Dermis microvascular lymphatic vessel endothelial cell (primary cell): Measurements from ENCODE around the gene HSPG2. TPM values are rescaled to one million over a fixed set of nuclear protein-coding genes. Genes with fewer than 3 reads are reported as not detected.

Experiments used
- DNase-seq, 2 donors: peaks; one replicate each; pipeline versions ENCODE4 v3.0.0 to v3.0.0-alpha.2; 2010; ENCODE audit warnings: low read depth in 2 of 2
- total RNA-seq: library from RNA; depleted of rRNA; stranded (reverse); fragments of >200 nt; gene quantifications from 2 replicates; pipeline ENCODE4 v1.2.1, GENCODE V29; 2014

The HSPG2 gene
- total RNA-seq, 1 donor from 2014 or later, result 281 TPM

DNA sequence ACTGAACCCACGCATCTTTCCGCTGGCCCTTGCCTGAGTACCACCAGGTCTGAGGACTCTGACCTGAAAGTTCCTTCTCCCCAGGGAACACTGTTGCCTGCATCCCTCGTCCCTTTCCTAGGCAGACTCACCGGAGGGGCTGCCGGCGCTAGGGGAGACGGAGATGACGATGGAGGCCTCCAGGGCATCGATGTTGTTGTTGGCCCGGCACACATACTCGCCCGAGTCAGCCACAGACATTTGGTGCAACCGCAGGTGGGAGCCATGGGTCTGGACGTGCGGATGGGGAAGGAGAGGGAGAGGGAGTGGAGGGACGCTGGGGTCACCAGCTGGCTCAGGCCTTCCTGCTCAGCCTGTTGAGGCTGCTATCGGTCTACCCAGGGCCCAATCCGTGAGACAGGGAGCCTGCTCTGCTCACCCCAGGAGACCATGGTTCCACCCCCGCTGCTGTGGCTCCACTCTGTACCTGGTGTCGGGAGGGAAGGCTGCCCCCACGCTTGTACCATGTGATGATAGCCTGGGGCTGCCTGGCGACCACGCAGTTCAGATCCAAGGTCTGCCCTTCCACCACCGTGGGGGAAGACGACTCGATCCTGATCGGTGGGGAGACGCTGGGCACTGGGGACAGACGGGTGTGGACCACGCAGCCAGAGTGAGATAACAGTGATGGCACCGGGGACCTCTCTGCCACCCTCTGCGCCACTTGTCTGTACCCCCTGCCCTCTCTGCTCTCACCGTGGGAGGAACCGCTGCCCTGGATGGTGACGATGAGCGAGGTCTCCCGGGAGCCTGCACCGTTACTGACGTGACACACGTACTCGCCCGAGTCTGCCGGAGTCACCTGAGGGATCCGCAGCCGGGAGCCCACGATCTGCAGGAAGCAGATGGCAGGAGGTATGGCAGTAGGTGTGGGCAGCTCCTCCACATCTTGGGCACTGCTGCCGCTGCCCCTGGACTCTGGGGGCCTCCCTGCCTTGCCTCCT is 89.6 kb downstream of the HSPG2 start:
- DNase-seq, result no peak

DNA sequence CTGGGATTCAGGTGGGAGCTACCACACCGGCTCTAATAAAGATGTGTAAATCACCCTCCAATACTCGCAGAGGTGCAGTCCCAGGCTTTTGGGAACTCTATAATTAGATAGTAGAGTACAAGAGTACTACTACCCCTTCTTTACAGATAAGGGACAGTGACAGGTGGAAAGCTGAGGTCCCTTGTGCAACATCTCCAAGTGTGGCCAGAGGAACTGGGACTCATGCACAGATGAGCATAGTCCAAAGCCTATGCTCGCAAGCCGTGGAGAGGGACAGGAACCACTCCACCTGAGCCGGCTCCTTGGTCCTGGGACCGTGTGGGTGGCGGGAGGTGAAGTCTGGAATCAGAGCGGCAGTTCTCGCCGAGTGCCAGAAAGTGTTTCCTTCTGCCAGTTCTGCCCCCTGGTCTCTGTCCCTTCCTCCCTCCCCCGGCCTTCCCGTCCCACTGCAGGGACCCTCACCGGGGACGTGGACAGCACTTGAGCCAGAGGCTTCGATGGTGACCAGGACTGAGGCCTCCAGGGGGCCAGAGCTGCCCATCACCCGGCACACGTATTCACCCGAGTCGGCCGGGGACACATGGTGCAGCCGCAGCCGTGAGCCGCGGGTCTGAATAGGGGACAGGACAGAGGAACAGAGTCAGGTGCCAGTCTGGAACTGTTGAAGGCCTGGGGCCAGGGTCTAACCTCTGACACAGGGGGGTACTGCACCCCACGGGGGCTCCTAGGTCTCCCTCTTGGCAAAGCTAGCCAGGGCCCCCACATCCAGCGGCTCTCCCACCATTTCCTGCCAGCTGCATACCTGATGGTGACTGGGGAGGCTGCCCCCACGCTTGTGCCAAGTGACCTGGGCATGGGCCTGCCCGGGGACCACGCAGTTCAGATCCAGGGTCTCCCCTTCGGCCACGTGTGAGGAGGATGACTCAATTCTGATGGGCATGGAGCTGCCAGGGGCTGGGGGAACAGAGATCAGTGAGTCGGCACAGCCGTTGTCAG is 91.2 kb downstream of the HSPG2 start:
- DNase-seq, result no peak

DNA sequence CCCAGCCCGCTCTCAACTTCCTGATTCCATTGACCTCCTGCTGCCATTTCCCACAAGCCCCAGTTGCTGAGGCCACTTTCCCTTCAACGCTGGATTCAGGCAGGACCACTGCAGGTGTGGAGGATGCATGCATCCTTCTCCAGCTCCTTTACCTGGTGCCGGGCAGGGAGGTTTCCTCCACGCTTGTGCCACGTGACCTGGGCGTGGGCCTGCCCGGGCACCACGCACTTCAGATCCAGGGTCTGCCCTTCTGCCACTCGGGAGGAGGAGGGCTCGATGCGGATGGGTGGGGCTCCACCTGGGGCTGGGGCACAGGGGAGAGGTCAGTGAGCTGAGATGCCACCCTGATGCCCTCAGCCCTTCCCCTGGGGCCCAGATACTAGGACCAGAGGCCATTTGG is 93.1 kb downstream of the HSPG2 start:
- no peak for DNase-seq

DNA sequence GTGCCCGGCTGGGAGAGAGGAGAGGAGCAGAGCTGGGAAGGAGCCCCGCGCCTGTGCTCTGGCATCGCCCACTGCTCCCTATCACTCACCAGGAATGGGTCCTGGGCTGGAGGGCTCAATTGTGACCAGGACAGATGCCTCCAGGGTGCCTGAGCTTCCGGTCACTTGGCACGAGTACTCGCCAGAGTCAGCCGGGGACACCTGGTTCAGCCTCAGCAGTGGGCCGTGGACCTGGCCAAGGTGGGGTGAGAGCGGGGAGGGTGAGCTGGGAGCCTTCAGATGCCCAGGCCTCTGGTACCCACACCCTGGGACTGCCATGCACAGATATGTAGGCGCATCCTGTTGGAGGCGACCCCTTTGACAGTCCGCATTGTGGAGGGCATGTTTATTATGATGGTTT is 93.9 kb downstream of the HSPG2 start:
- DNase-seq, result no peak

DNA sequence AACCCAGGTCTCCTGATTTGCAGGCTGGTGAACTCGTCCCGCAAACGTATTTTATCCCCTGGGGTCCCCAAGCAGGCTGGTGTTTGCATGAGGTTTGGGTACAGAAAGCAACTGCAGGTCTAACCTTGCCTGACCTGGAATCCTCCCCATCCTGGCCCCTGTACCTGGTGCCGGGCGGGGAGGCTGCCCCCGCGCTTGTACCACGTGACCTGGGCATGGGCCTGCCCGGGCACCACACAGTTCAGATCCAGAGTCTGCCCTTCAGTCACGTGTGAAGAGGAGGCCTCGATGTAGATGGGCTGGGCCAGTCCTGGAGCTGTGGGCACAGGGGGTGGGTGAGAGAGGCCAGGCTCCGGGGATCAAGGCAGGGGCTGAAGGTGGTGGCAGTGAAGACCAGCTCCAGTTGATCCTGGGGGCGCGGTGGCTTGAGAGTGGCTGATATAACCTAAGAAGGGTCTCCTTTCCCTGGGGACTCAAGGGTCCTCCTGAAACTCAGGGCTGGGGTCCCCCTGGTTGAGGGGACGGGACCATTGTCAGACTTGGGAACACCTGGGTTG is 94.4 kb downstream of the HSPG2 start:
- DNase-seq, result no peak

DNA sequence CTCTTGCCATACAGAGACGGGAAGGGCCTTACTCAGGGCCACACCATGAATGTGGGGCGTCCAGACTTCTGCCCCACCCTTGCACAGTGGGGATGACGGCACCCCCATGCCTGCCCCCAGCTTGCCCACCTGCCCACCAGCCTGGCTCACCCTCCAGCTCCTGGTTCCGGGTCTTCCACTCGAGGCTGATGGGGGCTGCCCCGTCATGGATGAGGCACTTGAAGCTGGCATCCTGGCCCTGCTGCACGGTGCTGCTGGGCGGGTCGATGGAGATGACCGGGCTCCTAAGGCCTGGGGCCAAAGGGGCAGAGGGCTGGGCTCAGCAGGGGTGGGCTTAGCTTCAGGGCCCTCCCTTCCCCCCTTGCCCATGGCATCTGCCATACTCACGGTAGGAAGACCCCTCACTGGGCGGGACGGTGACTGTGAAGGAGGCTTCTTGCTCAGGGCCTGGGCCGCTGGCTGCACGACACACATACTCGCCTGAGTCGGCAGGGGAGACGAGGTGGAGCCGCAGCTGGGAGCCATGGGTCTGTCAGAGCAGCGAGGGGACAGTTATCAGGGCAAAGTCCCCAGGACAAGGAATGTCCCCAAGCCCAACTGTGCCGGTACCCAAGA is 95.2 kb downstream of the HSPG2 start:
- no peak for DNase-seq

DNA sequence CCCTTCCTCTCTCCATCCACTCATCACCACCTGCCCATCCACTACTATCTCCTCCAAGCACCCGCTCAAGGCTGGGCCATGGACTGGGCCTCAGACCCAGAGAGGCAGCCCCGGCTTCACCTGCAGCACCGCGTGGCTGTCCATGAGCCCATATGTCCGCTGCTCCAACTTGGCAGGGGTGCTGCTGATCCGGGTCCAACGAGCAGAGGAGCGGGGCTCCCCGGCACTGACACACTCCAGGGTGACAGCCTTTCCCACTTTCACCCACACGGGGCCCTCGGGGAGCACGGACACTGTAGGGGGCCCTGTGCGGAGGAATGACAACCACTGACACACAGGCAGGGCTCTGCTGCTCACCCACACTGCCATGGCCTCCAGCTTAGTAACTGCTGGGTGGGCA is 96.1 kb downstream of the HSPG2 start:
- no peak for DNase-seq

DNA sequence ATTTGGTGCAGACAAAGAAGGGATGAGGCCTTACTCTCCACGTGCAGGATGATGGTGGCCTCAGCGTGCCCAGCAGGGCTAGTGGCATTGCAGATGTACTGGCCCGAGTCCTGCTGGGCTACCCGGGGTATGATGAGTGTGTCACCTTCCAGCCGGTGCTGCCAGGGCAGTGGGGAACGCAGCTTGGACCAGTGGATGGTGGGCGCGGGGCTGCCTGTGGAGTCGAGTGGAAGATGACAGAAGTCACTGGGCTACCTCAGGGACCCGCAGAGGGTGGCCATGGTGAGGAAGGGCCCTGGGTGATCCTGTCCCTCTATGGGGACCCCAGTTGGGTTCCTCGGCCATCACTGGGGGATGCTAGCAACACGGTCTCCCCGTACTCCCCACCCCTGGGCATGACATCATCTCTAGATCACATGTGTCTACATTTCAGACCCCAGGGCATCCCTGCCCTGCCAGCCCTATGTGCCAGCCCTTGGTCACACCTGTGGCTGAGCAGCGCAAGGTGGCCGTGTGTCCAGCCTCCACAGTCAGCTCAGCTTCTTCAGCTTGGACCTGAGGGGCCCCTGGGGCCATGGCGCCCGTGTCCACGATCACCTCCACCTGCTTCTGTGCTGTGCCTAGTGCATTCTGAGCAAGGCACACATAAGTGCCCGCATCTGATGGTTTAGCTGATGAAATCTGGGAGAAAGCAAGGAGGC is 97.6 kb downstream of the HSPG2 start:
- DNase-seq, result no peak

DNA sequence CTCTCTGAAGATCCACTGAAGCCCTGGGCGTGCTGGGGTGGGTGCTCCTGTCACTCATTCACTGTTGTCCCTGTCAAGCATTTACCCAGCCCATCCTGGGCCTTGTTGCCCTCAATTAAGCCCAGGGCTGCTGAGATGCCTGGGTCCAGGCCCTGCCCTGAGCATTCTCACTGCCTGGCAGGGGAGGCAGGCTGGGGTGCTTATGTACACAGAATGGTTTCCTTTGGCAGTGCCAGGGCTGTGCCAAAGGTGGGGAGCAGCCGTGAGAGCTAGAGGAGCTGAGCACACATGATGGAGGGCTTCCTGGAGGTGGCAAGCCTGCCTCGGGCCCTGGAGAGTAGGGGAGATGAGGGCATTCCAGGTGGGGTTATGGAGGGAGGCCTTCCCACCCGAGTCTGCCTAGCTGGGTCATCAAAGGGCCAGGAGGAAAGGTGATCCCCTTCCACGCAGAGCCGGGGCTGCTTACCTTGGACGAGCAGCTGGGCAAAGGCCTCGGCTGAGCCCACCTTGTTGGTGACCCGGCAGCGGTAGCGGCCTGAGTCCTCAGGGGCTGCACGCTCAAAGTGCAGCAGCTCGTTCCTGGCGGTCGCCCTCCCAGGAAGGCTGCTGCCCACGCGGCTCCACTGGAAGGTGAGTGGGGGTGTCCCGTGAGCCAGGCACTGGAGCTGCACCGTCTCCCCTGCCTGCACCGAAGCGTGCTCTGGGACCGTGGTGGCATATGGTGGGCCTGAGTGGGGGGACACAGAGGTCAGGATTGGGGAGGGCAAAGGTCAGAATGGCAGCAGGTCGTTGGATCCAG is 98.6 kb downstream of the HSPG2 start:
- no peak for DNase-seq

DNA sequence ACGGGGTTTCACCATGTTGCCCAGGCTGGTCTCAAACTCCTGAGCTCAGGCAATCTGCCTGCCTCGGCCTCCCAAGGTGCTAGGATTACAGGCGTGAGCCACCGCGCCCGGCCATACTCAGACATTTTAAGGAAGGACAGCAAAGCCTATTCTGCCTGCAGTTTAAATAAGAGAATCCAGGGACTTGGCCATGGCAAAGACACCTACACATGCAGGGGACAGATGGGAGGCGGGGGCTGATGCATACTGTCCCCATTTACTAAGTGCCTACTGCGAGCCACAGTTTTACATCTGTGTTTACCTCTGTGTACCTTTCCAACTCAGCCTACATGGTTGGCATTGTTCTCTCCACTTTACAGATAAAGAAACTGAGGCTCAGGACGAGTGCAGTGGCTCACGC is 99.6 kb downstream of the HSPG2 start:
- no peak for DNase-seq

DNA sequence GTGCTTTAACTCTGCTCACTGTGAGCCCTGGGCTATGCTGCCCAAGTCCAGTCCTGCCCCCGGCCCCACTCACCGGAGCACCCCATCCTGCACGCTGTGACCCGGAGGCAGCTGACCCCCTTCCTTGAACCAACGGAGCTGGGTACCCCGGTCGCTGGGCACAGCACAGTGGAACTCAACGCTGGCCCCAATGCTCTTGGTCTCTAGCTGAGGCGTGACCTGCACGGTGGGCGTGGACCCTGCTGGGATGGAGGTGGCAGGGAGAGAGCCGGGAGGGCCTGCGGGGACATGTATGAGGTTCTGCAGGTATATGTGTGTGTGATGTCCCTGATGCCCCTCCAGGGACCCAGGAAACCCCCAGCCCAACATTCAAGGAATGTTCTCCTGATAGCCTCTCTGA is 100.4 kb downstream of the HSPG2 start:
- no peak for DNase-seq

DNA sequence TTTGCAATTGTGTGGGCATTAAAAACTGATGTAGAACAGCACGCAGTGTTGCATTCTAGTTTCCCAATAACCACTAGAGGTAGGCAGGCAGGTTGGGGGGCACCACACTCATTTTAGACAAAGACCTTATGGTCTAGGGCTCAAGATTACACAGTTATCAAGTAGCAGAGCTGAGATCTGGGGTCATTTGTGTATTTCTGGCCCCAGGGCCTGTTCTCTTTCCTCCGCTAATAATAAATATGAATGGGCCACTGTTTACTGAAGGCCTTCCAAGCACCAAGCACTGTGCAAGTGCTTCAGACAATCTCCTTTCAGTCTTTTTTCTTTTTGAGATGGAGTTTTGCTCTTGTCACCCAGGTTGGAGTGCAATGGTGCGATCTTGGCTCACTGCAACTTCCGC is 101.1 kb downstream of the HSPG2 start:
- DNase-seq, result no peak

DNA sequence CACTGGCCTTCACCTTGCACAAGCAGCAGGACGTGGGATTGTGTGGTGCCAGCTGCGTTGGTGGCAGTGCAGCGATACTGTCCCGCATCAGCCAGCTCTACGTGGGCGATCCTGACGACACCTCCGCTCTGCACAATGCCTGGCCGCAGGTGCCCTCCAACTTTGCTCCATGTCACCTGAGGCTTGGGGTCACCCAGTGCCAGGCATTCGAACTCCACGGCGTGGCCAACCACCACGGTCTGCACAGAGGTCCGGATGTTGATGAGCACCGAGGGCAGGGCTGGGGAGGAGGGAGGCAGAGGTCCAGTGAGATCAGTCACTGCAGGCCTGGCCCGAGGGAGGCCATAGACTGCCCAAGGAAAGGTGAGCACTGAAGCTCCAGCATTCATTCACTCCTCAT is 102.4 kb downstream of the HSPG2 start:
- no peak for DNase-seq

DNA sequence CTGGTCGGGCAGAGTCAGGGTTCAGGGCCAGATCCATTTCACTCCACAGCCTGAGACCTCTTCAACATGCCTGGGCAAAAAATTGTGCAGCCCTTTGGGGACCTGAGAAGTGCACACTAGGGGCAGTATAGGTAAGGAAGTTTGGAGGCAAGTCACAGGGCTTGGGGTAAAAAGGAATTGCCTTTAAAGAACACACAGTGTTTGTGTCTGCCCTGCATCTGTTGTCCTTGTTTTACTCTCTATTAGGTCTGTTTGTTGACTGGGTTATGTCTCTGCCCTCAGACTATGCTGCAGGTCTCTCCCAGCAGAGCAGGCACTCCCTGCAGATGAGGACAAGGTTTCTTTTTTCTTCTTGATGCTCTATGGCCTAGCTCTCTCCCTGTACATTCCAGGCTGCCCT is 103.0 kb downstream of the HSPG2 start:
- DNase-seq, result no peak

DNA sequence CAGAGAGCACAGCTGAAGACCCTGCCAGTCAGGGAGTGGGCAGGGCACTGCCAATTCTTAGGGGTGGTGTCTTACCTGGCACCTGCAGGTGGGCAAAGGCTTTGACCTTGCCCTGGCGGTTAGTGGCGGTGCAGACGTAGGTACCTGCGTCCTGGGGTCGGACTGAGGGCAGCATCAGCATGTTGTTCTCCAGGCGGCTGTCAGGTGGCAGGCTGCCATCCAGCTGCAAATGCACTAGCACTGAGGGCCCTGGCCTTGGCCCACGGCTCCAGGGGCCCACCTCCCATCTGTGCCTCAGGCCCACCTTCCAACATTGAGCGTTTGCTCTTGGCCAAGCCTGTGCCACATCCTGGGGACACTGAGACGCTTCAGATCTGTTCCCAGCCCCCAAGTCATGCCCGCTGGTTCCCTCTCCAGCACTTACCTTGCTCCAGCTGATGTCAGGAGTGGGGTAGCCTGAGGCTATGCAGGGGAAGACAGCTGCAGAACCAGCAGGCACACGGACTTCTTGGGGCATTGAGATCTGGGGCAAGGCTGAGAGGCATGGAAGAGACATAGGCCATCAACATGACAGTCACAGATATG is 103.6 kb downstream of the HSPG2 start:
- no peak for DNase-seq

DNA sequence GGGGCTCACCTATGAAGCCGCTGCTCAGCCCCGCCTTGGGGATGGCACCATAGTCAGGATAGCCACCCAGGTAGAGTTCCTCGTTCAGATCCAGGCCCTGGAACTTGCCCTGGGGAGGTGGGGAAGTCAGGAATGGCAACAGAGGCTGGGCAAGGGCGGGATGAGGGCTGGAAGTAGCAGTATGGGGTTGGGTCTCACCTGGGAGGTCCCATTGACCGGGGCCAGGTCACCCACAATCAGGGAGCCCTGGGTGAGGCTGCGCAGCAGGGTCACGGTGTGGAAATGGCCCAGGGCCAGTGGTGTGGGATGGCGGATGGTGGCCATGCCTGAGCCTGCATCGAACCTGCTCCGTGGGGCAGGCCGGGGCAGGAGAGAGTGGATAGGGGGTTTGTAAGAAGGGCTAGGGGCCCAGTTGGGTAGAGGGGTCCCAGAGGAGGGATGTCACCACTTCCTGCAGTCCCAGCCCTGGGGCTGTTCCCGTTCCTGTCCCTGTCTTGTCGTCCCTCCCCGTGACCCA is 105.6 kb downstream of the HSPG2 start:
- no peak for DNase-seq

DNA sequence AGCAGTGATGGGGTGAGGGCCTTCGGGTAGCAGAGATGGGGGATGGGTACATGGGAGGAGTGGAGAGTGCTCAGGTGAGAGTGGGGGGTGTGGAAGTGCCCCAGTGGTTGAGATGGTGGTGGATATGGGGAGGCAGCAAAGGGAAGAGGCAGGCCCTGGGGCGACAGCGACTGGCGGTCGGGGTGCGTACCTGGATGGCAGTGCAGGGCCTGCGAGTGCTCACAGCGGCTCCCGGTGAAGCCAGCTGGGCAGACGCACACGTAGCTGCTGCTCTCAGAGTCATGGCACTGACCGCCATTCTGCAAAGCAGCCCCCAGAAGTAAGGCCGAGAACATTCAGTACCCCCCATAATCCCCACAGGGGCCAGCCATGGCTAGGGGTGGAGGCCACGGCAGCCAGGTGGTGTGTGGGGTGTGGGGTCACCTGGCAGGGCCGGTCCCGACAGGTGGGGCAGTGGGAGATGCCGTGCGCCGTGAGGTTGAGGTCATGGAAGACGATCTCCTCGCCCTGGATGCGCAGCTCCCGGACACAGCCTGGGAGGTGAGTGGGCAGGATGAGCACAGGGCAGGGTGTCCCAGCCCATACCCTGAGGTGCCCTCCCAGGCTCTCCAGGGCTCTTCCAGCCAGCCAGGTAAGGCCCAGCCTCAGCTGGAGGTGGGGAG is 106.2 kb downstream of the HSPG2 start:
- no peak for DNase-seq

DNA sequence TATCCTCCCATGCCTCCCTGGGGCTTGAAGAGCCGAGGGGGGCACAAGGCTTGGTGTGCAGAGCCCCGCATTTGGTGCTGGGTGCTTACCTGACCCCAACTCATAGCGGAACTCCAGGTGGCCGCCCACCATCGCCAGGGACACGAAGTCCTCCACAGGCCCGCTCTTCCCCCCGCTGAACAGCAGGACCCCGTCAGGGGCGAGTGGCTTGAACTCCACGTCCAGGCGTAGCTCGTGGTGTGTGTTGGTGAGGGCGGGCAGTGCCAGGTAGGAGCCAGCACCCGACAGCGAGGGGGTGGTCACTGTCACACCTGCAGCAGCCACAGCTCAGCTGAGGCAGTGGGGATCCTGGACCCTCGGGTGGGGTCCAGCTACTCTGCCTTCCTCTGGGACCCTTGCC is 107.8 kb downstream of the HSPG2 start:
- no peak for DNase-seq
